ENCODE results near the gene ADRA2B. TPM values are rescaled to one million over a fixed set of nuclear protein-coding genes. Genes with fewer than 3 reads are reported as not detected.
"Not testable (repeated sequence)": the region's sequence is repeated elsewhere in the genome, so short reads cannot be mapped to it uniquely, and the experiment has no call there.

Gene ADRA2B
- total RNA-seq, 1 donor from 2014 or later, result 0.21 TPM

DNA sequence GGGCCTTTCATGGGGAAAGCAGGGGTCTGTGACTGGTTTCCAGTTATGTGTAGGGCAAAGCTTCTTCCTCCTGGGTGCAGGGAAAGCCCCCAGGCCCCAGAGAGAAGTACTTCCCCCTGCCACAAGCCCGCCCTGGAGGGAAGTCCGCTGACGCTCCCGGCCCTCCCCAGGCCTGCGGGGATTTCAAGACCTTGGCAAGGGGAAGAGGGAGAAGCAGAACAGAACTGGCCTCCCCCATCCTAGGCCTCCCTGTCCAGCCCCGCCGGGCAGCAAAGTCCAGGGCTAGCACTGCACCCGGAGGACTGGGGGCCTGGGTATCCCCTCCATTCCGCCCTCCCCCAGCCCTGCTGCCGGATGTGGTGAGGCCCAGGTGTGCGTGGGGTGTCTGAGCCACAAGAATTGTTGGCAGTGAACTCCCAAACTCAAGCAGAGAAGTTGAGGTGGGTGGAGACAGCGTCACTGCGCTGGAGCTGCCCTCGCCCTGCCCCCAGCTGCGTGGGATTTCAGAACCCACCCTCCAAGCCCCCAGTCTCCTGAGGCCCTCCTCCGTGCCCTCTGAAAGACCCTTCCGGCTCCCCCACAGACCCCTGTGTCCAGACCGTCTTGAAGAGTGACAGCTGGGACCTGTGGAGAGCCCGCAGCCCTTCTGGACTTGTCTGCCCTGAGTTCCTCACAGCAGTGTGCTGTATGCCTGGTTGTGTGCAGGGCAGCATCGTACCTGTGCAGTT lies 29.9 kb upstream of the ADRA2B start:
- Mint-ChIP-seq H3K4me1 (peaks cover 53% of the 10 kb centered on the region), H3K27me3 (no peaks in the 10 kb centered on the region), H3K27ac (peak overlapping the region; percentile 95), H3K9me3 (no peaks in the 10 kb centered on the region), H3K36me3 (ENCODE audit: low read depth) (peaks cover 32% of the 10 kb centered on the region), H3K4me3 (peak overlapping the region; percentile 98)
- DNase-seq, result peak; percentile 96
- intact Hi-C loops (cut with micrococcal nuclease), result loop anchor here (1.0 to 5.0 kb wide), 4 partner anchors 11 to 381 kb away; no protein-coding TSS in a partner anchor

GRCh38 chr2:96145848-96146152 lies 29.4 kb upstream of the ADRA2B start:
- no peak for DNase-seq
- peaks cover 38% of the 10 kb centered on the region for H3K36me3 Mint-ChIP-seq (ENCODE audit: low read depth)
- H3K27ac Mint-ChIP-seq, result peak overlapping the region; percentile 95
- H3K27me3 Mint-ChIP-seq, result no peaks in the 10 kb centered on the region
- H3K4me1 Mint-ChIP-seq, result peaks cover 54% of the 10 kb centered on the region
- intact Hi-C loops (cut with micrococcal nuclease), result loop anchor here (1.0 to 5.0 kb wide), 8 partner anchors 12 to 382 kb away; partner anchors contain the start of genes ADRA2B, CIAO1, NCAPH and STARD7
- H3K4me3 Mint-ChIP-seq, result peak overlapping the region; percentile 98
- H3K9me3 Mint-ChIP-seq, result no peaks in the 10 kb centered on the region

DNA sequence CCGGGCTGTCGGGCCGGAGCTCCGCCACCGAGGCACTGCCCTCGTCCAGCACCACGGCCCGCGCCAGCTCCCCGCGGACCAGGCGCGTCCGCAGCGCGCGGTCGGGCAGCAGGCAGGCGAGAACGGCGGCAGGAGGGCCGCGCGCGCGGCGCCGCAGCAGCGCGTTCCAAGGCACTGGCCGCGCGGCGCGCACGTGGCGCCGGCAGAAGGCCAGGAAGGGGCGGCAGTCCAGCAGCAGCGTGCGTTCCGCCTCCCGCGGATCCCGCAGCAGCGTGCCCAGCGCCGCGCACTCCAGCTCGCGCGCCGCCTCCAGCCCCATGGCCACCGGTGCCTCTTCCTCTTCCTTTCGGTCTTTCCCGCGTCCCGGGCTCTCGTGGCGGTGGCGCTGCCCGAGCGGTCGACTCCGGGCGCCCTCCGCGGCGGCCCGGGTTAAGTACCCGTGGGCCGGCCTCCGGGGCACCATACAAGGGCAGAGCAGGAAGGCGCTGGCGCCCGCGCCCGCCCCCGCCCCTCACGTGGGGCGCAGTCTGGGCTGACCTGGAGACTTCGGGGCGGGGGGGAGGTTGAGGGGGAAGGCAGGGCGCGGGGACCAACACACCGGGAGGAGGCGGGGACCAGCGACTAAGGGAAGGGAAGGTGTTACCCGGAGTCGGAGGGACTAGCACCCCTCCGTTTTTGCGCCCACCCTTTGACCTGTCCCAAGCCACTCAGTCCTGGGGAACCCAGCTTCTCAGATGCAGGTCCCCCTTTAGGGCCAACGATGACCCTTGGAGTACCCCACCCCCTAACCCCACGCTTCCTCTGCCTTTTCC lies 28.9 kb upstream of the ADRA2B start, which contains the start of gene DUSP2:
DUSP2 (minus strand) TSS at position 405 of the 812 bp plus-strand sequence; CDS start at position 319, 86 bp downstream.
- Mint-ChIP-seq H3K36me3 (ENCODE audit: low read depth) (peaks cover 38% of the 10 kb centered on the region), H3K9me3 (no peaks in the 10 kb centered on the region), H3K27ac (peak within 1 kb of the TSS; percentile 95), H3K4me3 (peak within 1 kb of the TSS; percentile 98), H3K4me1 (peaks cover 52% of the 10 kb centered on the region), H3K27me3 (no peaks in the 10 kb centered on the region)
- peak; percentile 97 for DNase-seq
- intact Hi-C loops (cut with micrococcal nuclease), result loop anchor here (1.0 to 5.0 kb wide), 6 partner anchors 29 to 382 kb away; partner anchors contain the start of genes ADRA2B, CIAO1, NCAPH and STARD7

GRCh38 chr2:96144481-96145035 lies 28.2 kb upstream of the ADRA2B start:
- Mint-ChIP-seq H3K36me3 (ENCODE audit: low read depth) (peaks cover 38% of the 10 kb centered on the region), H3K27me3 (no peaks in the 10 kb centered on the region), H3K4me3 (peak overlapping the region; percentile 98), H3K27ac (peak overlapping the region; percentile 95), H3K9me3 (no peaks in the 10 kb centered on the region), H3K4me1 (peaks cover 51% of the 10 kb centered on the region)
- DNase-seq, result peak; percentile 83
- intact Hi-C loops (cut with micrococcal nuclease), result loop anchor here (1.0 to 5.0 kb wide), 6 partner anchors 28 to 383 kb away; partner anchors contain the start of genes ADRA2B, CIAO1, NCAPH and STARD7

DNA sequence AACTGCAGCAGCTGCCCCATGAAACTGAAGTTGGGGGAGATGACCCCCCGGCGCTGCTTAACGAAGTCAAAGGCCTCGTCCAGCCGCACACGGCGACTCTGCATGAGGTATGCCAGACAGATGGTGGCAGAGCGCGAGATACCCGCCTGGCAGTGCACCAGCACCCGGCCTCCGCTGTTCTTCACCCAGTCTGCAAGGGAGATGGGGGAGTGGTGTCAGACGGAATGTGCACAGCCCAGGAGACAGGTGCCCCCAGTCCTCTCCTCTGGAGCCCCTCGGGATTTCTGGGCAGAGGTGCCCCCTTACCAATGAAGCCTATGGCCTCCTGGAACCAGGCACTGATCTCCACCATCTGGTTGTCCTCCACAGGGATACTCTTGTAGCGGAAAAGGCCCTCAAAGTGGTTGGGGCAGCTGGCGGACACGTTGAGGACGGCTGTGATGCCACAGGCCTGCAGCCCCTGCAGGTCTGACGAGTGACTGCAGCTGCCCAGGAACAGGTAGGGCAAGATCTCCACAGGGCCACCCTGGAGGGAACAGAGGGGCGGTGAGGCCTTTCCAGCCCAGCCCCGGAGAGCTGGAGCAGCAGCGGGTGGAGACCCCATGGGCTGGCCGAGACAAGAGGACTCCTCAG lies 27.6 kb upstream of the ADRA2B start:
- Mint-ChIP-seq H3K4me1 (peaks cover 51% of the 10 kb centered on the region), H3K4me3 (peak overlapping the region; percentile 98), H3K27me3 (no peaks in the 10 kb centered on the region), H3K9me3 (no peaks in the 10 kb centered on the region), H3K27ac (peak overlapping the region; percentile 95), H3K36me3 (ENCODE audit: low read depth) (peaks cover 38% of the 10 kb centered on the region)
- peak; percentile 81 for DNase-seq
- intact Hi-C loops (cut with micrococcal nuclease), result loop anchor here (2.0 kb wide), 1 partner anchor 65 kb away; the partner anchor contains the start of gene STARD7

- Mint-ChIP-seq H3K9me3 (no peaks in the 10 kb centered on the region), H3K4me1 (peaks cover 49% of the 10 kb centered on the region), H3K36me3 (ENCODE audit: low read depth) (peaks cover 38% of the 10 kb centered on the region), H3K27ac (peak overlapping the region; percentile 85), H3K27me3 (no peaks in the 10 kb centered on the region), H3K4me3 (peak overlapping the region; percentile 98)
- intact Hi-C loops (cut with micrococcal nuclease), result no loop called here
- no peak for DNase-seq
Measured at GRCh38 chr2:96143231-96143847, 27.0 kb upstream of the ADRA2B start.

DNA sequence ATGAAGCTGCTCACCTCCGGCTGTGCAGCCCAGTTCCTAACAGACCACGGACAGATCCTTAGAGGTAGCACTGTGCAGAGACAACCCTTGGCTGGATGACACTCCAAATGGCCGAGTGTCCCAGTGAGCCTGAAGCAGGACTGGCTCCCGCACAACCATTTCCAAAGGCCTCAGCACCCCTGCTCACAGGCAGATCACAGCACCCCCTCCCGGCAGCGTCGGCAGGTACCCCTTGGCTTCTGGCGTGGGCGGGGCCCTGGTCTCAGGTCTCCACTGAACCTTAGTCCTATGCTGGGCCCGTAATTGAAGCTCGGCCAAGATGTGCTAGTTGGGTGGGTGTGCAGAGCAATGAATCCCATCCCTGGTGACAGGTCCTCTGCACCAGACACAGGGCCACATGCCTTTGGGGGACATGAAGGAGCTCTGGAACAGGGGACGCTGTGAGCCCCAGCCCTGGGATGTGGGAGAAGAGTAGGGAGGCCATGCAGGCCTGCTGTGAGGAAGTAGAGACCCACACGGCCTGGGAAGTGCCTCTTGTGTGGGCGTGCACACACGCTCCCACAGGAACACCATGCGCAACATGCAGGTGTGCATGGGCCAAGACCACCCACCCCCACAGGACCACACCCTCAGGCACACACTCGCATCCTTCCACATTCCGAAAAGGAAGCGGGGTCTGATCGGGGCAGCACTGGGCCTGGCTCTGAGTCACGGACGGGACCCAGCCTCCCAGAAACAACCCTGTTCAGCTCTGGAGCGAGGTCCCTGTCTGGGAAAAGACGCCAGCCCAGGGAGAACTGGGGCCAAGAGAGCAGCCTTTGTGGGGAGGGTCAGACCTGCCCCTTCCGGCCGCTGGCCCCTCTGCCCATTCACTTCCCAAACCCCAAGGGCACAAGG lies 26.1 kb upstream of the ADRA2B start:
- peak; percentile 82 for DNase-seq
- Mint-ChIP-seq H3K9me3 (no peaks in the 10 kb centered on the region), H3K27ac (peak overlapping the region; percentile 85), H3K4me3 (peak overlapping the region; percentile 98), H3K4me1 (peaks cover 40% of the 10 kb centered on the region), H3K27me3 (no peaks in the 10 kb centered on the region), H3K36me3 (ENCODE audit: low read depth) (peaks cover 38% of the 10 kb centered on the region)
- intact Hi-C loops (cut with micrococcal nuclease), result no loop called here

DNA sequence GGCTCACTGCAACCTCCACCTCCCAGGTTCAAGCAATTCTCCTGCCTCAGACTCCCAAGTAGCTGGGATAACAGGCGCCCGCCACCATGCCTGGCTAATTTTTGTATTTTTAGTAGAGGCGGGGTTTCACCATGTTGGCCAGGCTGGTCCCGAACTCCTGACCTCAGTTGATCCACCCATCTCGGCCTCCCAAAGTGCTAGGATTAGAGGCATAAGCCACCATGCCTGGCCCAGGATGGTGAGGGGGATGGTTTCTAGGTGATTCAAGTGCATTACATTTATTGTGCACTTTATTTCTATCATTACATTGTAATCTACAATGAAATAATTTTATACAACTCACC lies 25.2 kb upstream of the ADRA2B start:
- peaks cover 38% of the 10 kb centered on the region for H3K36me3 Mint-ChIP-seq (ENCODE audit: low read depth)
- H3K27me3 Mint-ChIP-seq; intact Hi-C loops (cut with micrococcal nuclease); DNase-seq; H3K9me3 Mint-ChIP-seq: not testable (repeated sequence)
- peak overlapping the region; percentile 98 for H3K4me3 Mint-ChIP-seq
- H3K27ac Mint-ChIP-seq, result peak overlapping the region; percentile 37
- H3K4me1 Mint-ChIP-seq, result peaks cover 31% of the 10 kb centered on the region

DNA sequence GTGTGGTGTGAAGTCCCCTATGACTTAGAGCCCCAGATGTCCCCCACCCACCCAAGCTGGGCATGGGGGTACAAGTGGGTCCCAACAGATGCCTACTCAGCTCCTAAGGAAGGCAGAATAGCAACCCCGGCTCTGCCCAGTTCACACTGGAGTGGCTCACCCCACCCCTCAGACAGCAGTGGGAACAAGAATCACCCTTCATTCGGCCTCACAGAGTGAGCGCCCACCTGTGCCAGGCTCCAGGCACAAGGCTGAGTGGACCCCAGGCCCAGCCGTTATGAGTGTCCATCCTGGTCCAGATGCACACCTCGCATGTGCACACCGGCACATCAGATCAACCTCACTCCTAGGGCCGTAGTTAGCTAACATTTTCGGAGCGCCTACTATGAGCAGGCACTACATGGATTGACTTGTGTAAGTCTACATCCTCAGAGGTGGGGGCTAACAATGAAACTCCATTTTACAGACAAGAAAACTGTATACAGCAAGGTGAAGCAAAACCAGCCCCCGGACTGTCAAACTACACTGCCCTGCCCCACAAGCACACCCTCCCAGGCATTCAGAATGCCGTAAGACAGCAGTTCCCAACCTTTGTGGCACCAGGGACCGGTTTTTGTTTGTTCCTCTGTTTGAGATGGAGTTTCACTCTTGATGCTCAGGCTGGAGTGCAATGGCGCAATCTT lies 24.7 kb upstream of the ADRA2B start:
- Mint-ChIP-seq H3K4me3 (peak overlapping the region; percentile 98), H3K27ac (peak overlapping the region; percentile 37), H3K9me3 (no peaks in the 10 kb centered on the region), H3K4me1 (peaks cover 28% of the 10 kb centered on the region), H3K27me3 (no peaks in the 10 kb centered on the region), H3K36me3 (ENCODE audit: low read depth) (peaks cover 38% of the 10 kb centered on the region)
- intact Hi-C loops (cut with micrococcal nuclease), result no loop called here
- DNase-seq, result no peak

DNA sequence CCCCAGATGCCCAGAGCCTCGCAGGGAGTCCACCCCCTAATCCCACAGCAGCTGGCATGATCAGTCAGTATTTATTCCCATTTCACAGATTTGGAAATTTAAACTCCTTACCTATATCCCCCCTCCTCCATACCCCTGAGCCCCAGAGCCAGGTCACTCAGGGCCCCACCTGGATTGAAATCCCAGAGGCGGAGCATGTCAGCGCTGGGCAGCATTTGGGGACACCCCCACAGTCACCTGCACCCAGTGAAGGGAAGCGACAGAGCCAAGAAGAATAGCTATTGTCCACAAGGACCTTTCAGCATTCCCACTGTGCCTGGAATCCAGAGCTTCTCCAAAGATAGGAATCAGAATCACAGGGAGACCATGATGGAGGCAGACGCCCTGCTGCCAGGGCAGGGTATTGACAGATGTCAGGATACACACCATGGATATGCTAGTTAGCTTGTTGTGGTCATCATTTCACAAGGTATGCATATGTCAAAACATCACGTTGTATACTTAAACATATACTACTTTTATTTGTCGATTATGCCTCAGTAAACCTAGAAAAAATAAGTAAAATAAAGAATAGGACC lies 22.9 kb upstream of the ADRA2B start:
- intact Hi-C loops (cut with micrococcal nuclease), result no loop called here
- no peak overlapping the region for H3K4me3 Mint-ChIP-seq

GRCh38 chr2:96138179-96139145 lies 22.1 kb upstream of the ADRA2B start, which contains the start of gene ASTL:
Gene ASTL, minus strand, starts transcription at chr2:96138502. Its CDS starts 66 bp downstream, at chr2:96138436.
- H3K4me3 Mint-ChIP-seq, result no peak within 1 kb of the TSS
- peaks cover 25% of the 10 kb centered on the region for H3K36me3 Mint-ChIP-seq (ENCODE audit: low read depth)
- peak; percentile 88 for DNase-seq
- peaks cover 24% of the 10 kb centered on the region for H3K4me1 Mint-ChIP-seq
- intact Hi-C loops (cut with micrococcal nuclease), result loop anchor here (1.0 kb wide), 1 partner anchor 36 kb away; no protein-coding TSS in a partner anchor
- H3K27me3 Mint-ChIP-seq, result no peaks in the 10 kb centered on the region
- H3K27ac Mint-ChIP-seq, result no peak within 1 kb of the TSS
- H3K9me3 Mint-ChIP-seq, result no peaks in the 10 kb centered on the region

More for the DNA sequence above, 22.9 kb upstream of the ADRA2B start:
- Mint-ChIP-seq H3K27ac (no peak overlapping the region), H3K27me3 (no peaks in the 10 kb centered on the region), H3K36me3 (ENCODE audit: low read depth) (peaks cover 33% of the 10 kb centered on the region), H3K9me3 (no peaks in the 10 kb centered on the region), H3K4me1 (peaks cover 24% of the 10 kb centered on the region)
- no peak for DNase-seq

Measured in activated CD4-positive, alpha-beta T cell treated with anti-CD3 and anti-CD28 coated beads, Interleukin-2, amount 10 ng/mL, durations not matched to agents 24 days and 14 days (primary cell).